ENCODE results near the gene MYRFL.

Gene MYRFL

GRCh38 chr12:69935651-69936100 is 110.6 kb downstream of the MYRFL start:
- Histone ChIP-seq H3K27me3 (ENCODE audit: insufficient read depth, low read length, poor library complexity, severe bottlenecking) (no peaks in the 10 kb centered on the region), H2AFZ (ENCODE audit: low read length) (no peak overlapping the region), H3F3A (ENCODE audit: low read depth) (no peaks in the 10 kb centered on the region), H3K4me1 (ENCODE audit: insufficient read depth, low read length, poor library complexity, severe bottlenecking) (peaks cover 22% of the 10 kb centered on the region), H3K4me3 (ENCODE audit: low read length, poor library complexity, severe bottlenecking) (no peak overlapping the region), H3K9ac (ENCODE audit: low read depth, low read length, poor library complexity, severe bottlenecking) (no peak overlapping the region), H4K20me1 (ENCODE audit: insufficient read depth, low read length, poor library complexity, severe bottlenecking) (no peaks in the 10 kb centered on the region), H3K79me2 (ENCODE audit: insufficient read depth, low read length) (no peaks in the 10 kb centered on the region), H3K4me2 (ENCODE audit: low read depth, low read length, poor library complexity, severe bottlenecking) (no peak overlapping the region), H3K9me3 (ENCODE audit: insufficient read depth, low read depth, low read length) (no peaks in the 10 kb centered on the region), H3K9me2 (replicated peaks; ENCODE audit: low read depth, low read length) (no peaks in the 10 kb centered on the region), H3K36me3 (ENCODE audit: insufficient read depth, low read length) (no peaks in the 10 kb centered on the region)
- TF ChIP-seq CTCF (conservative IDR thresholded peaks at IDR 0.05; ENCODE audit: low read length) (no peak), EZH2phosphoT487 (IDR thresholded peaks at IDR 0.05; ENCODE audit: borderline replicate concordance) (no peak)

- H3K9me2 ChIP-seq (replicated peaks; ENCODE audit: low read depth, low read length) = no peaks in the 10 kb centered on the region
- H2AFZ ChIP-seq (ENCODE audit: low read length) = no peak overlapping the region
- no peaks in the 10 kb centered on the region for H3K36me3 ChIP-seq (ENCODE audit: insufficient read depth, low read length)
- H3K4me1 ChIP-seq (ENCODE audit: insufficient read depth, low read length, poor library complexity, severe bottlenecking) = peaks cover 22% of the 10 kb centered on the region
- no peak overlapping the region for H3K4me3 ChIP-seq (ENCODE audit: low read length, poor library complexity, severe bottlenecking)
- no peaks in the 10 kb centered on the region for H3K27me3 ChIP-seq (ENCODE audit: insufficient read depth, low read length, poor library complexity, severe bottlenecking)
- no peaks in the 10 kb centered on the region for H4K20me1 ChIP-seq (ENCODE audit: insufficient read depth, low read length, poor library complexity, severe bottlenecking)
- no peak for TF ChIP-seq EZH2phosphoT487 (IDR thresholded peaks at IDR 0.05; ENCODE audit: borderline replicate concordance)
- TF ChIP-seq CTCF (conservative IDR thresholded peaks at IDR 0.05; ENCODE audit: low read length) = no peak
- H3F3A ChIP-seq (ENCODE audit: low read depth) = no peaks in the 10 kb centered on the region
- H3K9me3 ChIP-seq (ENCODE audit: insufficient read depth, low read depth, low read length) = no peaks in the 10 kb centered on the region
- no peak overlapping the region for H3K9ac ChIP-seq (ENCODE audit: low read depth, low read length, poor library complexity, severe bottlenecking)
- H3K4me2 ChIP-seq (ENCODE audit: low read depth, low read length, poor library complexity, severe bottlenecking) = no peak overlapping the region
- H3K79me2 ChIP-seq (ENCODE audit: insufficient read depth, low read length) = no peaks in the 10 kb centered on the region
Measured at GRCh38 chr12:69936214-69936731, 111.2 kb downstream of the MYRFL start.

- Histone ChIP-seq H3K36me3 (ENCODE audit: insufficient read depth, low read length) (no peaks in the 10 kb centered on the region), H3K79me2 (ENCODE audit: insufficient read depth, low read length) (no peaks in the 10 kb centered on the region), H2AFZ (ENCODE audit: low read length) (no peak overlapping the region), H3K4me1 (ENCODE audit: insufficient read depth, low read length, poor library complexity, severe bottlenecking) (peaks cover 22% of the 10 kb centered on the region), H3K9ac (ENCODE audit: low read depth, low read length, poor library complexity, severe bottlenecking) (no peak overlapping the region), H3K4me2 (ENCODE audit: low read depth, low read length, poor library complexity, severe bottlenecking) (no peak overlapping the region), H3K9me2 (replicated peaks; ENCODE audit: low read depth, low read length) (no peaks in the 10 kb centered on the region), H3K27me3 (ENCODE audit: insufficient read depth, low read length, poor library complexity, severe bottlenecking) (no peaks in the 10 kb centered on the region), H3F3A (ENCODE audit: low read depth) (no peaks in the 10 kb centered on the region), H3K4me3 (ENCODE audit: low read length, poor library complexity, severe bottlenecking) (no peak overlapping the region), H3K9me3 (ENCODE audit: insufficient read depth, low read depth, low read length) (no peaks in the 10 kb centered on the region), H4K20me1 (ENCODE audit: insufficient read depth, low read length, poor library complexity, severe bottlenecking) (no peaks in the 10 kb centered on the region)
- TF ChIP-seq CTCF (conservative IDR thresholded peaks at IDR 0.05; ENCODE audit: low read length) = no peak
Measured at GRCh38 chr12:69936766-69937165, 111.7 kb downstream of the MYRFL start.
